Left colon (tissue), 2 donors: ENCODE measurements around the gene HES6. TPM values are rescaled to one million over a fixed set of nuclear protein-coding genes. Genes with fewer than 3 reads are reported as not detected.
A peak's percentile ranks its signal among the peaks of the same experiment; 100 is the strongest.

ENCODE experiments used
- ATAC-seq: fragments of 200-7000 bp; cut with Tn5 transposase; one replicate; pipeline ENCODE4 v1.9.1; 2020; ENCODE audit warnings: mild to moderate bottlenecking, moderate library complexity
- DNase-seq, 2 donors: peaks; one replicate each; pipeline ENCODE4 v3.0.0-alpha.2; 2020
- intact Hi-C, 2 donors: fragments of 100-400 bp; cut with DNase I in 1 of 2; cut with micrococcal nuclease in 1 of 2; formaldehyde crosslinking; loops; one replicate each; pipeline versions ENCODE4 v1.11.2 to v1.14.0; 2022; cut with DNase I, micrococcal nuclease
- total RNA-seq, 2 donors: library from RNA; stranded (reverse); fragmentation: NEBNext Ultra II Directional; extraction: Animal tissue kit (Norgen Biotek cat#: 25700); gene quantifications; one replicate each; pipeline ENCODE4 v1.2.1, GENCODE V29; 2021
- donor health status: DM: no; HTN: no; CAD: no.
- donor health status: DM: yes; HTN: yes; CAD: no.

HES6 gene
- total RNA-seq, 2 donors from 2014 or later: 32.0 to 54.8 TPM

DNA sequence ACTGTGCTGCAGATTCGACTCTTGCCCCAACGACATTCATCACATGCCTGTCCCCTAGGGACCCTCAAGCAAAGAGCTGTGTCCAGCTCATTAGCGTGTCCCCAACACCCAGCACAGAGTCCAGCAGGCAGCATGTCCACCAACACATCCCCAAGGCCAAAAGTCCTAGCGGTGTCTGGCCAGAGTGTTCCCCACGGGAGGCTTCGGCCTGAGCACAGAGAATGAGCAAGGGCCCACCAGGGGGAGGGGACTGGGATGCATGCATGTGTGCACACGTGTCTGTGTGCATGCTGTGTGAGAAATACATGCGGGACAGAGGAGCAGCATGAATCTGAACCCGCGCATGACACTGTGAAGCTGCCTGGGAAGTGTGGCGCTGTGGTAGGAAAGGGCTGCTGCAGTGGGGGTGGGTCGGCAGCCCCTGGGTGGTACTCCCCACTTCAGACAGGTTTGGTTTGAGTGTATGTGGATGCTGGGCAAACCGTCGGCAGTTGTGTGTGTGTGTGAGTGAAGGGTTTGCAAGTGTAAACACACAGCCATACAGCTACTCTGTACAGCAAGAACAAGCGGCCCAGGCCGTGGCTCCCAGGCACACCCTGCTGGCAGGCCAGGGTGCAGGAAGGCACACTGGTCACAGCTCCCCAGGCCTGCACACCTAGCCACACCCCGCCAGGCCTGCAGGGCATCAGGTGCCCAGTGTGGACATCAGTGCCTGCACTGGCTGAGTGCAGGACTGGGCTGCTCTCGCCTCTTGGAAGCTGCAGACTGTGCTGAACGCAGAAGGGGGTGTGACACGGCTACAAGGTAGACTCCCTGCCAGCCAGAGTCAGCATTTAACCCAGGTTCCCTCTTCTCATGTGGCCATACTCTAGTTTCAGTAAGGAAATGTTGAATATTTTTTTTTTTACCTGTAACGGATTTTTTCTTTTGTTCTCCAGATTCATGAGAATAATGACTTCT, 19.5 kb upstream of the HES6 start:
- intact Hi-C loops: loop anchor here in 1 of 2 donors (10.0 kb wide), 2 partner anchors 95 to 405 kb away; partner anchors contain the start of gene RAMP1
- DNase-seq (no peak), ATAC-seq (peak; percentile 33)

DNA sequence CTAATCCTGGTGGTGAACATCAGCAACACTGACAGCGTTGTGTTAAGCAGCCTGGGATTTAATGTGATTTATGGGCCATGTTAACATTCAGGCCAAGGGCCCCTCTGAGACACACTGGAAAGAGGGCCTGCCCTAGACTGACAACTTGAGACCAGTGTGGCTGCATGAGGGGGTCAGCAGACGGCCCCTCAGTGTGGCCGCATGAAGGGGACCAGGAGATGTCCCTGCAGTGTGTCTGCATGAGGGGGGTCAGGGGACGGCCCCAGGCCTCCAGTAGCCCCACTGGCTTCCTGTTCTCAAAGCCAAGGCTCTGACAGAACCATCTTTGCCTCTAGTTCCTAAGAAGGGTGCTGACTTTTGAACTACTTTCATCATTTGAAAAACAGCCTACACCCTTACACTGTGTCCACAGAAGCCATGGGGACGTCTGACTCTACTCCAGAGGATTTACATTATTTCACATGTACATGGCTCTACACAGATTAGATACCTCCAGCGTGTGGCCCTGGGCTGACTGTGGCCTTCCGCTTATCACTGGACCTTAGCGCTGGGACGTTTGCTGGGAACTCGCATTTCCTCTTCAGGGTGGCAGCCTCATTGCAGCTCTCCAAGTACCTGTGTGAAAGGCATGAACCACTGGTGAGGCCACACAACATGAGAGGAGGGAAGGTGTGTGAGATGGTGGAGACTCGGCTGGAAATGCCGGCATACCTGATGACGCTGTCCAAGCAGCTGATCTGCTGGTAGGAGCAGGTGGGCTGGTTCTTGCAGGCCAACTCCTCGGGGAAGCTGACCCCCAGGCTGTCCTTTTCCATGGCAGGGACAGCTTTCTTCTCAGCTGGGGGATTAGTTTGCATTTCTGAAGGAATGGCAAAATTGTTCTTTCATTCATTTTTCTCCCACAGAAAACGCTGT, 18.2 kb upstream of the HES6 start:
- intact Hi-C loops: no loop called here
- no peak for DNase-seq
- no peak for ATAC-seq

DNA sequence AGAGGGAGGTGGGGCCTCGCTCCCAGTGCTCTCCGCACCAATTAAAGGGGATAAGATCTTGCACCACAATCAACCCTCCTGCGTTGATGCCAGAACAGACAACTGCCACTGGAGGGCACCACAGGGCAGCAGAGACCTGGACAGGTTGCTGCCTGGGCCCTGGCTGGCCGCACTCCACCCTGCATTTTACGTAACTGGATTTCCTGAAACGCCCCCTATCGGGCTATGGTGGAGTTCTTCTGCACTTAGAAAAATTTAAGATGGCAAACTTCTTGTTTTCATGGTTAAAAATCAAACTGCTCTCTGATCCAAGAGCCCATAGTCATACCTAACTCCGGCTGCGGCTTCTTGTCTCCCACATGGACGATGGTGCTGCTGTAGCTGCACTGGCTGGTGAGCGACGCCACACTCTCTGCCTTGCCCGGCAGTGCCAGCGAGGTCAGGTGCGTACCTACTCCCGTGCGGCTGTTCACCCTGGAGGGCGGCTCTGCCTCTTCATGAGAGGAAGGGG, 16.8 kb upstream of the HES6 start:
- ATAC-seq (peak; percentile 94), DNase-seq (peak; percentile 85 to 91)
- intact Hi-C loops: no loop called here

DNA sequence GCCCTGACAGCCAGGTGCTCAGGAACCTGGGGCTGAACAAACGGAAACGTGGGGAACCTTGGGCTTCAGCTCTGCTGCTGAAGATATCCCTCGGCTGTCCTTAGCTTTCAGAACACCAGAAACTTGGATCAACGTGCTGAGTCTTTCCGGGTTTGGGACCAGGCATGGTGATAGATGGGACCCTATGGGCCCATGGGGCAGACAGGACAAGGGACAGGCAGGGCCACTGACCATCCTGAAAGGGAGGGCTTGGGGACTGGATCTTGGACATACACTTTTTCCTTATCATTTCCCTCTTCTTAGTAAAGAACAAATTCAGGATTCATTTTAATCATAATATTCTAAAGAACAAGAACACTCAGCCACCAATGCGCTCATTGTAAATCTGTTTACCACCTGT, 16.3 kb upstream of the HES6 start:
- ATAC-seq: no peak
- intact Hi-C loops: no loop called here
- no peak for DNase-seq

DNA sequence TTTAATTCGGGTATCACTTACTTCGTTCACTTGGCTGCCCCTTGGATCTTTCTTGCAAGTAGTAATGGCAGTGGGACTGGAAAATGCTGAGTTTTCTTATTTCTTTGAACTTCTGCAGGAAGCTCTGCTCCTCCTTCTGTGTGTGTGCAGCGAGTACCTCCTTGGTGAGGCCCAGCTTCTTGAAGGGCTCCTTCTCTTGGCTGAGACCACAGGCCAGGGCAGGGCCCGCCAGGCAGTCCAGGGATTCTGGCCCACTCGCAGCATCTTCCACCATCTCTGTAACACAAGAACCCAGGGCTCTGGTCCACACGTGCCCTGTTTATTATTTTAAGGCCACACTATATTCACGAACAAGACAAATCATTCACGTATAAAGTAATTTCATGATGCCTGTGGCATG, 15.8 kb upstream of the HES6 start:
- intact Hi-C loops: no loop called here
- no peak for ATAC-seq
- no peak for DNase-seq

DNA sequence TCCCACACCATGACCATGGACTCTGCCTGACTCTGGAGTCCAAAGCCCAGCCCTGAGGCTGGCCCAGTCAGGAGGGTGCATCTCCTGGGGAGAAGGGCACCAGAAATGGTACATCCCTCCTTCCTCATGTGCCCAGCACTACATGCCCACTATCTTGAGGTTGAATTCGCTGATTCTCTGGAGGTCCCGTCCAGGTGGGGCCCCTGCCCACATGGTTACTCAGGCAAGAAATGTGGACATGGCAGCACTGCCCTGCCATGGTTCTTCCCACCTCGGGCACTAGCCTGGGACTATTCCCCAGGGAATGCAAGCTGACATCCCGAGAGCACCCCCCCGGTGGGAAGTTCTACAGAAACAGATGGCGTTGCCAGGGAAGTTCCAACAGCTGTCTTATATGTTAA, 15.3 kb upstream of the HES6 start:
- DNase-seq (no peak), ATAC-seq (no peak)
- intact Hi-C loops: no loop called here

DNA sequence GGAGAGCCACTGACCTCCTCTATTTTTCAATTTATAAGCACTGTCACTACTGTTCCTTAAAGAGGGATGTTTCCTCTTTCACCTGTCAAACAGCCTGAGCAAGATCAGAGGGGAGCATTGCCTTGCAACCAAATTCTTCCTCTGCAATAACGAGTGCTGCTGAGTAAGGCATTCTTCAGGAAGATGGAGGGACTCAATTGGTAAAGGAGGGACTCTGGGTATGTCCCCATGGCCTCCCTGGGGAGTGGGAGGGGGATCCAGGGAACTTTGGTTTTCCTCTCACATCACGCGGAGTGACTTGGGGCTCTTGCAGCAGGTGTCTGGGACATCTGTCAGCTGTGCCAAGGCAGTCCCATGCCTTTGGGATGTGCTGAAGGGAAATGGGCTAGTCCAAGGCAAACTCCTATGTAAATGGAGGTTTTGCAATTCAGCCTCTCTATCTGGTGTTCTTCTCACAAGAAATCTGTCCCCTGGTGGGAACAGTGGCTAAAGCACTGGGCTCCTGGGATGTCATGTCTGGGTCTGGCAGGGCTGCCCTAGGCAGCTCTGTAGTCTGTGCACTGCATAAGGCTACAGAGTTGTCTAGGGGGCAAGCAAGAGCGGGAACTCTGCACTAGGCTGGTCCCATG, 14.4 kb upstream of the HES6 start:
- DNase-seq (no peak), ATAC-seq (no peak)
- intact Hi-C loops: no loop called here

DNA sequence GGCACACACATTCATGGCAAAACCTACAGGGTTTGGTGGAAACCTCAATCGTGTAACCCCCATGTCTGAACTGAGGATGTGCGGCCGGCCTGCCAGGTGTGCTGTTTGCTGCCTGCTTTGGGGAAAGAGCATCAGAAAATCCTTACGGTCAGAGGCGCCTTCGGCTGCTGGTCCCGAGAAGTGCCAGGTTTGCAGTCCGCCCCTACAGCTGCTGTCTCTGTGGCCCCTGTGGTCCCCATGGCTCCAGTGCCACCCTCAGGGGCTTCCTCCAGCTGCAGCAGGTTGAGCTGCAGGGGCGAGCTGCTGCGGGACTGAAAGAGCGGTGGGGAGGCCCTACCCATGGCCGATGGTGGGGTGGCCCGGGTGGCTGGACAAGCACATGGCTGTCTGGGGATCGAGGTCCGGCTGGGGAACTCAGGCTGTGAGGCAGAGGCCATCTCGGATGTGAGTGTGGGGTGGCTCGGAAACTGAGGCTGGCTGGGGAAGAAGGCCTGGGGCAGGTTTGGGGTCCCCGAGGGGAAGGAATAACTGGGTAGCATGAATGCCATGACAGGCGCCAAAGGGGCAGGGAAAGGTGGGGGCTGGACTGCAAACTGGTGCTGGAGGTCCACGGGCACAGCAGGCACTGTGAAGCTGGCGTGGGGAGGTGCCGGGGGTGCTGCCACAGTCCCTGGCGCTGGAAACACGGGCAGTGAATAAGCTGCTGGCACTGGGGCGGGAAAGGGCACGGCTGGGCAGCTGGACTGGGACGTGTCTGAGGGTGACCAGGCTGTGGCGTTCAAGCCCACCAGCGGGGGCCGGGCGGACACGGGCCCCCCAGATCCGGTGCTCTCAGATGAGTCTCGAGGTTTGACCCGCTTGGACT, 13.2 kb upstream of the HES6 start:
- intact Hi-C loops: no loop called here
- ATAC-seq: no peak
- no peak for DNase-seq

DNA sequence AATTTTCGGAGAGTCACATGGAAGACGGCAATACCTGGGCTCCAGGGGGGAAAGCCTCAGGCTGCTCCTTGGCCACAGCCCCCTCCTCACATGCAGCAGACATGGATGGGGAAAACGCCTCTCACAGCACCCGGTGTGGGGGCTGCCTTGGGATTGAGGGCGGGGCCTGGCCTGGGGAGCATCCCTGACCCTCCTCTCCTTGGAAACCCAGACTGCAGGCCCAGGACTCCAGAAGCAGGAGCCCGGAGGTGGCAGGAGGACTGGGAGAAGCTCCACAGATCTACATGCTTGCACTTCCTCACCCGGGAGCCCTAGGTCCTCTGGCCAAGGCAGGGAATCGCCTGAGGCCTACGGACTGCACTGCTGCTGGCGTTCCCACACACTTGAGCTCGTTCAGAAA, 12.1 kb upstream of the HES6 start:
- no peak for DNase-seq
- intact Hi-C loops: no loop called here
- no peak for ATAC-seq

DNA sequence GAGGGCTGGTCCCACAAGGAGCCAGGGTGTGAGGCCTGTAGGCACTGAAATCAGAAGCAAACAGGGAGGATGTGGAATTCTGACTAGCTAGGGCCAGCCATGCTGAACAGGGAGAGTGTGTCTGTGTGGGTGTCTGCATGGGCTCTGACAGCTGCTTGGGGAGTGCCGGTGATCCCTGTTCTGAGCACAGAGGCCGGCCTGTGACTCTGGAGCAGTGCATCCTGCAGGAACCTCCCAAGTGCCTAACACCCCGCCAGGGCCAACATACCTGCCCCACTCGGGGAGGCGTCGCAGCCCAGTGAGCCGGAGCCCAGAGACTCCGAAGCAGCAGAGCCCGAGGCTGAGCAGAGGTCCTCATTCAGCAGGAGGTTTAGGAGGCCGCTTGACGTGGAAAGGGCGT, 11.5 kb upstream of the HES6 start:
- DNase-seq (no peak), ATAC-seq (no peak)
- intact Hi-C loops: no loop called here

DNA sequence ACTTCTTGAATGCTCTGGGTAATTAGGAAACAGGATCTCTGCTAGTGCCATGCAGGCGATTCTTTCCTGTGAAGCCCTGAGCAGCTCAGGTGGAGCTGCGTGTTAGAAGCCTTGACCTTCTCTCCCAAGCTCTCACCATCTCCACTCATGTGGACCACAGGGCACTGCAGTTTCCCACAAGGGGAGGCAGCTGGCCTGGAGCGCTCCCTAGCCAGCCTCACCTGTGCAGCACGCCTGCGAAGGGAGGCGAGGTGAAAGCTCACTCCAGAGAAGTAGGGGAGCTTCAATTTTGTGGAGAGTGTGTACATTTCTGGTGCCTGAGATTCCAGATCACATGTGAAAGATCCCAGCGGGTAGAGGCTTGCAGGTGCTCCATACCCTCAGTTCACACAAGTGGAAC, 11.1 kb upstream of the HES6 start:
- ATAC-seq (no peak), DNase-seq (no peak)
- intact Hi-C loops: no loop called here

DNA sequence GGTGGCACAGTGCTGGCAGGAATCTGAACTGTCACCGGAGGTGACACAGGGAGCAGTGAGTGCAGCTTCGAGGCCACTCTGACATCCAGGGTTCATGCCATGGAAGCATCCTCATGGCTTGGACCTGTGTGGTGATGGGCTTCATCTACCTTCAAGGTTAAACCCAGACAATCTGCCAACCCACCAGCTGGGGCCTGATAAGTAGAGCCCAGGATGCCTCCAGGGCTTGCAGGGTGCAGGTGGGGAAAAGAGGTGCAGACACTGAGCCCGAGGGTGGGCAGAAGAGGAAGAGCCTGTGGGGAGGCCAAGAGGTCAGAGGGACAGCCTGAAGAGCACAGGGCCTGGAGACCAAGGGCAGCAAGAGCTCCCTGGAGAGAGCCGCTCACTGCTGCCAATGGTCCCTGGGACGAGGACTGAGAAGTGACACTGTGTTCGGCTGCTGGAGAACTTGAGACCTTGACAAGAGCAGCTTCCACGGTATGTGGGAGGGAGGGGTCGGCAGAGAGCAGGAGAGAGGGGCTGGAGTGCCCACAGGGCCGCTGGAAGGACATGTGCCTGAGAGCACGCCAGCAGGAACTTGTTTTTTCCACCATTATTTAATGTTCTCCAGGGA, 8.1 kb upstream of the HES6 start:
- ATAC-seq (no peak), DNase-seq (no peak)
- intact Hi-C loops: no loop called here

DNA sequence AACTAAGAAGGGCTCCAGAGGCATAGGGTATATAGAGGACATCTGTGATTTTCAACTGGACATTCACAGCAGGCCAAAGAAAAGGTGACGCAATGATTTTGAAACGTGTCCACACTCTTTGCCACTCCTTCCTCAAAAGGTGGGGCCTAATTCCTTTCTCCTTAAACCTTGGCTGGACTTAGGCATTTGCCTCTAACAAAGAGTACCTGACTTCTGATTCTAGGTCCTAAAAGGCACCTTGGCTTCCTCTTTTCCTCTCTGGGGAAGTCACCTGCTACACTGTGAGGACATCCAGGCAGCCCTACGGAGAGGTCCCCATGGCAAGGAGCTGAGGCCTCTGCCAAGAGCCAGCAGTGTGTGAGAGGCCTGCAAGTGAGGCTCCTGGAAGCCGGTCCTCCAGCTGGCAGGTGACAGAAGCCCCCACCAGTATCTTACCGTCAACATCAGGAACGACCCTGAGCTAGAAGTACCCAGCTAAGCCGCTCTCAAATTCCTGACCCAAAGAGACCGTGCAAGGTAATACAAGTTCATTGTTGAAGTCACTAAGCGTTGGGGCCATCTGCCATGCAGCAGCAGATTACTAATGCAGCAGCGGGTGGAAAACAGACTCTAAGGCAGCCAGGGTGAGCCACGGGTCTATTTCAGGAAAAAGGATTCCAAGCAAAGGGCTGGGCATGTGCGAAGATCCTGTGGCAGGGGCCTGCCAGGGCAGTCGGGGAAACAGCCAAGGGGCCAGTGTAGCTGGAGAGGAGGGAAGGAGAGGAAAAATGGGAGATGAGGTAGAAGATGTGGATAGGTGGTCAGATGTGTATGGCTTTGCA, 7.4 kb upstream of the HES6 start:
- ATAC-seq (no peak), DNase-seq (no peak)
- intact Hi-C loops: no loop called here

DNA sequence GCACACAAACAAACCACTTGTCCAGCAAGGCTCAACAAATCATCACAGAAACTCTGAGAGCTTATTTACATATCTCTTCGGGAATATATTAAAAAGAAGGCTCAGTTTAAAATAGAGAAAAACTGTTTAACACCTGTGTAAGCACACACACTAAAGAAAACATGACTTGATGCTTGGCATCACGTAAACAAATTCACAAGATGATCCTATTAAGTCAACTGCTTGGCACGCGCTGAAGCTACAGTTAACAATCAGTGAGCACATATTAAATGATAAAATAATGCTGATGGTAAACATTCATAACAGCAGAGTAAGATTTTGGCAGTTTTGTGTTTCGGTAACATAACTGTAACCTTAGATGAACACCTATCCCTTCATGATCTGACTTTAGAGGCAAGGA, 4.3 kb upstream of the HES6 start:
- intact Hi-C loops: no loop called here
- DNase-seq (no peak), ATAC-seq (no peak)

DNA sequence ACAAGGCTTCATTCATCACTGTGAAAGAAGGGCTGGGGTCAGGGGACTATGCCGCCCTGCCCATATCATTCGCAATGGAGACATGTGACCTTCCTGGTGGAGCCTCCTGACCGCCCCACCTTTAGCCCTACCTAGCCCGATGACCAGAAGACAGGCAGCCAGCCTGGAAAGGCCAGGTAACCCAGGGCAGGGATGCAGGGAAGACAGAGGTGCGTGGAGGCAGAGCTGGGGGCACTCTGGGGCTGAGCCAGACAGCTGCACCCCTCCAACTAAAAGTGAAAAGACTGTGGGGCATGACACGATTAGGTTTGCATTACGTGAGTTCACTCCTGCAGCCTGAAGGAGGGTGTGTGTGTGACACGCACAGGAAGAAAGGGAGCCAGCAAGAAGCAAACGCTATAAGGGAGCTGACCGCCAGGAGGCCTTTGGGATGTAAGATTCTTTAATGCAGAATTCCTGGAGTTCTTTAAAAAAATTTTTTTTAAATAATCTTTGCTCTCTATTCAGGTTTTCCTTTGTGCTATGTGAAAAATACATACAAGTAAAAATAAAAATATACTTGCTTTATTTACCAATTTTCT, 3.7 kb upstream of the HES6 start:
- DNase-seq (peak in 1 of 2 donors; percentile 39), ATAC-seq (peak; percentile 16)
- intact Hi-C loops: no loop called here

DNA sequence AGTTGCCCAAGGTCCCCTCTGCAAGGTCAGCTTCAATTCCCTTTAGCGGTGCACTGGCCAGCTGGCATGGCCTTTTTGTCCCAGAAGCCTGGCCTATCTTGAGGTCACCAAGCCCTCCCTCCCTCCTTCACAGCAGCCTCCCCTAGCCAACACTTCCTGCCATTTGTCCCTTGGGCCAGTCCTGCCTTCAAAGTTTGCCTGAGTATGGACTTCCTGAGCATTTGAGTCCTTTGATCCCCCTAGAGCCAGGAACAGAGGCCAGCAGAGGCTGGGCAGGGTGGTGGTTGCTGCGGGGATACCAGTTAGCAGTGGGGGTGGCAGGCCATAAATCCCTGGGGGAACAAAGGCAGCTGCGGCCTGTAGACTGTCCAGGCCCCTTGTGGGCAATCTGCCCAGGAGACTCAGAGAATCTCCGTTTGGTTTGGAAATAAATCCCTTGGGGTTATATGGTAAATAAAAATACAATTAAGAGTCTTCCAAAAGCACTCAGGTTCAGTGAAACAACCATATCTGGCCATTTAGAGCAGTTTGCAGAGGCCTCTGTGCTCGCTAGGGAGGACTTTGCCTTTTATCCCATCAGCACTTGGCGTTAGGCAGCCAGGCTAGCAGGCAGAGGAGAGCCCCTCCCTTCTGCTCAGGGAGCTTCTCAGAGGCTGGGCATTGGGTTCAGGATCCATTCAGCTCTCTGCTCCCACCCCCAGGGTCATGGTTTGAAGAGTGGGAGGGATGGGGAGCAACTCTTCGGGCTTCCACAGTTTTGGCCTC, 3.1 kb upstream of the HES6 start:
- intact Hi-C loops: no loop called here
- DNase-seq (peak; percentile 56 to 64), ATAC-seq (peak; percentile 52)
